Endometrial microvascular endothelial cells (primary cell): Measurements from ENCODE around the gene NKX6-1. TPM values are rescaled to one million over a fixed set of nuclear protein-coding genes. Genes with fewer than 3 reads are reported as not detected.

ENCODE experiments used
- total RNA-seq: library from RNA; depleted of rRNA; stranded (reverse); fragments of >200 nt; gene quantifications from one replicate; pipeline ENCODE4 v1.2.3, GENCODE V29; 2015; ENCODE audit errors: inconsistent ontology term

Gene NKX6-1
- total RNA-seq, 1 donor from 2014 or later = not detected

Other genes with a start within 250 kb of the NKX6-1 start
- gene CDS1, start 83.8 kb upstream of the NKX6-1 start, total RNA-seq = not detected